ENCODE data around the gene ERAP2. TPM values are rescaled to one million over a fixed set of nuclear protein-coding genes. Genes with fewer than 3 reads are reported as not detected.

ERAP2 gene
- total RNA-seq, 2 experiments from 2014 or later, result 43.0 to 44.5 TPM

- Mint-ChIP-seq H3K9me3 (no peaks in the 10 kb centered on the region), H3K27ac (peak overlapping the region; percentile 87), H3K27me3 (no peaks in the 10 kb centered on the region), H3K4me1 (ENCODE audit: low read depth) (peaks cover 44% of the 10 kb centered on the region), H3K4me3 (no peak overlapping the region), H3K36me3 (ENCODE audit: low read depth) (no peaks in the 10 kb centered on the region)
- POLR2A ChIA-PET, result interaction anchor here (1.1 to 2.1 kb wide), 7 partner anchors 14 to 206 kb away, joined by 3 to 7 read pairs (median 5); partner anchors contain the start of gene LNPEP
- intact Hi-C loops (cut with micrococcal nuclease), result no loop called here
- CTCF ChIA-PET, result interaction anchor here (0.6 to 16.2 kb wide), 84 partner anchors 8 to 305 kb away, joined by 3 to 213 read pairs (median 6); partner anchors contain the start of genes ERAP1, ERAP2, LIX1 and LNPEP
- TF ChIP-seq CTCF (IDR thresholded peaks at IDR 0.05), result peak; percentile 87
- ATAC-seq (peak; percentile 88), DNase-seq (peak; percentile 34)
Measured at GRCh38 chr5:96868603-96869371, 7.5 kb upstream of the ERAP2 start.

DNA sequence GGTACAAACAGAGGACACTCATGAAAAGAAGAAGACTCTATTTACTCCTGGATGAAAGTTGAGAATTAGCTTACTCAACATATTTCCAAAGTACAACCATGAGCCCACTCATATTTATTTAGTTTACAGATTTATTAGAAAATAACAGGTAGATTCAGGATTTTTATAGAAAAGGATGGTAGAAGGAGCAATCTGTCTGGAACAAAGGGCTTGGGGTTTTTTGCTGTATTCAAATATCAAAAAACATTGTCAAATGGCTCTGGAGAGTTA, 7.0 kb upstream of the ERAP2 start:
- Mint-ChIP-seq H3K9me3 (no peaks in the 10 kb centered on the region), H3K36me3 (ENCODE audit: low read depth) (no peaks in the 10 kb centered on the region), H3K27me3 (no peaks in the 10 kb centered on the region), H3K4me1 (ENCODE audit: low read depth) (peaks cover 48% of the 10 kb centered on the region), H3K4me3 (no peak overlapping the region), H3K27ac (peak overlapping the region; percentile 87)
- no peak for TF ChIP-seq CTCF (IDR thresholded peaks at IDR 0.05)
- intact Hi-C loops (cut with micrococcal nuclease), result no loop called here
- ATAC-seq (no peak), DNase-seq (no peak)
- POLR2A ChIA-PET, result interaction anchor here (1.1 to 2.1 kb wide), 6 partner anchors 24 to 206 kb away, joined by 3 to 7 read pairs (median 6); partner anchors contain the start of gene LNPEP
- CTCF ChIA-PET, result interaction anchor here (0.6 to 16.2 kb wide), 82 partner anchors 9 to 304 kb away, joined by 3 to 213 read pairs (median 6); partner anchors contain the start of genes ERAP1, ERAP2, LIX1 and LNPEP

DNA sequence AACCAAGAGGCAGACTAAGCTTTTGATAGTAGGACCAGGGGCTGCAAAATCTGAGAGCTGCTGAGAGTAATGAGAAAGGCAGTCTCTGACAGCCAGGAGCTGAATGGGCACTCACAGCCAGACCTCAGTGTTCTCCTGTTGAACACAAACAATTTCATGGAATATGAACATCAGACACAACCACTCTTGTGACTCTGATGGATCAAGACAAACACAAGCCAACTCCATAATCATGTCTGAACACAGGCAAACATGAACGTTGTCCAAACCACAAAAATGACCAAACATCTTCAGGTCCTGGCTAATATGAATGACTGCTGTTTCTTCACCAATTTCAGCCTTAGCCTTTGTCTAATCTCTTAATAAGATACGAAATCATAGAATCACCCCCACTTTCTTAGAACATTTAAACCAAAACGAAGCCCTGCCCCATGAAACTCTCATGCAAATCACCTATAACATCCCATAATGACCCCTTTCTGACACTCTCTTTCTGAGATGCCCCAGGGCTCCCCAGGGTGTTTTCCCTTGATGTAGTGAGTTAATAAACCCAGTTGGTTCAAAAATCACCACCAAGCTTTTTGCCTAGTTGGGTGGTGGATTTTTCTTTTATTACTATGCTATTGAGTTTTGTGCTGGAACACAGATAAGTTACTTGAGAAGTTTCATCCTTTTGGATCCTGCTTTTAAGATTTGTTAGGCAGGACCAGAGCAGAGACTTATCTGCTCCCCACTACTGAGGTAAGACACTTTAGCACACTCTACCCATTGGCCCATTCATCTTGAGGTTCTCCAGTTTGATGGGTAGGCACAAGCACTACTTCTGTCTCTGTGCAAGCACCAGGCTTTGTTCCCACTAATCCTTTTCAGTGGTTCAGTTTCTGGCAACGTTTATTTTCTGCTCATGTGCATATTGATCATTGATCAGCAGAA, 5.9 kb upstream of the ERAP2 start:
- Mint-ChIP-seq H3K4me1 (ENCODE audit: low read depth) (peaks cover 55% of the 10 kb centered on the region), H3K4me3 (no peak overlapping the region), H3K9me3 (no peaks in the 10 kb centered on the region), H3K27ac (peak overlapping the region; percentile 87), H3K36me3 (ENCODE audit: low read depth) (no peaks in the 10 kb centered on the region), H3K27me3 (no peaks in the 10 kb centered on the region)
- TF ChIP-seq CTCF (IDR thresholded peaks at IDR 0.05), result no peak
- intact Hi-C loops (cut with micrococcal nuclease), result loop anchor here (2.0 to 5.0 kb wide), 2 partner anchors 272 to 292 kb away; partner anchors contain the start of gene LIX1
- ATAC-seq (peak; percentile 77), DNase-seq (peak; percentile 72)
- ChIA-PET POLR2A (interaction anchor here (0.5 to 2.1 kb wide), 7 partner anchors 27 to 209 kb away, joined by 3 to 11 read pairs (median 5); partner anchors contain the start of genes ERAP1 and LNPEP), CTCF (interaction anchor here (0.7 to 16.2 kb wide), 34 partner anchors 11 to 292 kb away, joined by 3 to 213 read pairs (median 8); partner anchors contain the start of genes ERAP1, ERAP2, LIX1 and LNPEP)

- DNase-seq, result no peak
- Mint-ChIP-seq H3K9me3 (no peaks in the 10 kb centered on the region), H3K4me1 (ENCODE audit: low read depth) (peaks cover 61% of the 10 kb centered on the region), H3K27ac (peak overlapping the region; percentile 87), H3K27me3 (no peaks in the 10 kb centered on the region), H3K36me3 (ENCODE audit: low read depth) (no peaks in the 10 kb centered on the region), H3K4me3 (peak overlapping the region; percentile 26)
- no peak for ATAC-seq
- TF ChIP-seq CTCF (IDR thresholded peaks at IDR 0.05), result no peak
- POLR2A ChIA-PET, result interaction anchor here (0.8 to 2.1 kb wide), 3 partner anchors 51 to 63 kb away, joined by 3 to 11 read pairs (median 3); partner anchors contain the start of gene ERAP1
- CTCF ChIA-PET, result interaction anchor here (1.0 to 16.2 kb wide), 8 partner anchors 10 to 292 kb away, joined by 3 to 213 read pairs (median 6); partner anchors contain the start of genes ERAP1, ERAP2 and LIX1
- intact Hi-C loops (cut with micrococcal nuclease), result loop anchor here (2.0 to 5.0 kb wide), 2 partner anchors 271 to 292 kb away; partner anchors contain the start of gene LIX1
Measured at GRCh38 chr5:96871027-96871399, 5.3 kb upstream of the ERAP2 start.

Measured in activated CD8-positive, alpha-beta T cell treated with anti-CD3 and anti-CD28 coated beads for 36 hours (primary cell).